H9 (cell line): Measurements from ENCODE around the gene LHFPL2. TPM values are rescaled to one million over a fixed set of nuclear protein-coding genes. Genes with fewer than 3 reads are reported as not detected.
A peak's percentile ranks its signal among the peaks of the same experiment; 100 is the strongest.

Source experiments
- DNase-seq: peaks from one replicate; pipeline ENCODE4 v3.0.0-alpha.2; 2017
- H2AFZ ChIP-seq: one replicate; pipeline ENCODE4 v1.6.1; 2013; ENCODE audit warnings: mild to moderate bottlenecking, low read length, control low read depth, moderate library complexity
- H2AK5ac ChIP-seq: 2 replicates; pipeline ENCODE4 v1.6.1; 2013; ENCODE audit warnings: low read length, control low read depth, mixed read lengths; ENCODE audit not compliant: insufficient read length
- H2BK120ac ChIP-seq: one replicate; pipeline ENCODE4 v1.6.1; 2013; ENCODE audit warnings: low read depth, mild to moderate bottlenecking, low read length, control low read depth, inconsistent platforms; ENCODE audit not compliant: poor library complexity, severe bottlenecking
- H2BK12ac ChIP-seq: 2 replicates; pipeline ENCODE4 v1.6.1; 2013; ENCODE audit warnings: low read length, control low read depth, mixed read lengths, low read depth; ENCODE audit not compliant: insufficient read length
- H2BK15ac ChIP-seq: 2 replicates; pipeline ENCODE4 v1.6.1; 2013; ENCODE audit warnings: low read depth, low read length, control low read depth
- H2BK20ac ChIP-seq: one replicate; pipeline ENCODE4 v1.6.1; 2013; ENCODE audit warnings: low read depth, mild to moderate bottlenecking, low read length, control low read depth, inconsistent platforms; ENCODE audit not compliant: poor library complexity, severe bottlenecking
- H2BK5ac ChIP-seq: 2 replicates; pipeline ENCODE4 v1.6.1; 2013; ENCODE audit warnings: low read length, control low read depth, mixed read lengths; ENCODE audit not compliant: insufficient read length
- H3K14ac ChIP-seq: 2 replicates; pipeline ENCODE4 v1.6.1; 2013; ENCODE audit warnings: low read length, control low read depth; ENCODE audit not compliant: insufficient read depth
- H3K18ac ChIP-seq: 2 replicates; pipeline ENCODE4 v1.6.1; 2013; ENCODE audit warnings: low read depth, mild to moderate bottlenecking, mixed read lengths, low read length, control low read depth; ENCODE audit not compliant: insufficient read length
- H3K23ac ChIP-seq: 2 replicates; pipeline ENCODE4 v1.6.1; 2013; ENCODE audit warnings: low read length, control low read depth, mixed read lengths, low read depth; ENCODE audit not compliant: insufficient read length
- H3K23me2 ChIP-seq: 2 replicates; pipeline ENCODE4 v1.6.1; 2013; ENCODE audit warnings: low read depth, mild to moderate bottlenecking, mixed read lengths, low read length, control low read depth; ENCODE audit not compliant: insufficient read length, poor library complexity, severe bottlenecking
- H3K27ac ChIP-seq: 2 replicates; pipeline ENCODE4 v1.5.1; 2013; ENCODE audit warnings: low read length, control low read depth, mixed read lengths, low read depth; ENCODE audit not compliant: insufficient read length
- H3K27me3 ChIP-seq: 2 replicates; pipeline ENCODE4 v1.6.1; 2013; ENCODE audit warnings: low read length, control low read depth, inconsistent platforms; ENCODE audit not compliant: insufficient read depth
- H3K4ac ChIP-seq: 2 replicates; pipeline ENCODE4 v1.6.1; 2013; ENCODE audit warnings: low read depth, mild to moderate bottlenecking, control low read depth, inconsistent platforms, low read length, moderate library complexity
- H3K4me1 ChIP-seq: 2 replicates; pipeline ENCODE4 v1.6.1; 2013; ENCODE audit warnings: low read length, control low read depth, inconsistent platforms; ENCODE audit not compliant: insufficient read depth
- H3K4me2 ChIP-seq: 2 replicates; pipeline ENCODE4 v1.6.1; 2013; ENCODE audit warnings: low read length, control low read depth, mixed read lengths; ENCODE audit not compliant: insufficient read length, insufficient read depth
- H3K56ac ChIP-seq: 2 replicates; pipeline ENCODE4 v1.6.1; 2013; ENCODE audit warnings: low read depth, mild to moderate bottlenecking, mixed read lengths, low read length, control low read depth; ENCODE audit not compliant: insufficient read length
- H3K79me1 ChIP-seq: 2 replicates; pipeline ENCODE4 v1.6.1; 2013; ENCODE audit warnings: low read depth, mild to moderate bottlenecking, moderate library complexity, low read length, control low read depth, inconsistent platforms; ENCODE audit not compliant: insufficient read depth, poor library complexity, severe bottlenecking
- H3K79me2 ChIP-seq: 2 replicates; pipeline ENCODE4 v1.6.1; 2013; ENCODE audit warnings: low read length, control low read depth, inconsistent platforms; ENCODE audit not compliant: insufficient read depth
- H3K9ac ChIP-seq: 2 replicates; pipeline ENCODE4 v1.6.1; 2013; ENCODE audit warnings: low read length, control low read depth, mixed read lengths; ENCODE audit not compliant: insufficient read length; ENCODE audit errors: extremely low read depth
- H3K9me3 ChIP-seq: one replicate; pipeline ENCODE4 v1.6.1; 2013; ENCODE audit warnings: low read depth, low read length, inconsistent platforms; ENCODE audit not compliant: control insufficient read depth
- H3T11ph ChIP-seq: one replicate; pipeline ENCODE4 v1.6.1; 2013; ENCODE audit warnings: mild to moderate bottlenecking, low read length, control low read depth, inconsistent platforms
- H4K20me1 ChIP-seq: one replicate; pipeline ENCODE4 v1.6.1; 2013; ENCODE audit not compliant: control insufficient read depth, insufficient read length, insufficient read depth
- H4K5ac ChIP-seq: 2 replicates; pipeline ENCODE4 v1.6.1; 2013; ENCODE audit warnings: low read depth, mild to moderate bottlenecking, mixed read lengths, low read length, control low read depth; ENCODE audit not compliant: insufficient read length
- H4K8ac ChIP-seq: replicated peaks from 2 replicates; pipeline ENCODE4 v1.6.1; 2013; ENCODE audit warnings: low read length, control low read depth, mixed read lengths, low read depth; ENCODE audit not compliant: insufficient read length
- H4K91ac ChIP-seq: 2 replicates; pipeline ENCODE4 v1.6.1; 2013; ENCODE audit warnings: low read depth, mild to moderate bottlenecking, moderate library complexity, mixed read lengths, low read length, control low read depth; ENCODE audit not compliant: insufficient read length
- H3K27ac Mint-ChIP-seq, 3 experiments: 2 replicates in 2 of 3; 3 replicates in 1 of 3; pipeline ENCODE4 v1.8.0; 2020 to 2021; ENCODE audit warnings: mixed read lengths in 3 of 3, mild to moderate bottlenecking in 1 of 3, moderate library complexity in 1 of 3
- H3K27me3 Mint-ChIP-seq: 2 replicates; pipeline ENCODE4 v1.8.0; 2021; ENCODE audit warnings: low read depth, mild to moderate bottlenecking, moderate library complexity, mixed read lengths
- H3K36me3 Mint-ChIP-seq, 3 experiments: 2 replicates in 2 of 3; 3 replicates in 1 of 3; pipeline ENCODE4 v1.8.0; 2020 to 2021; ENCODE audit warnings: low read depth in 3 of 3, mixed read lengths in 3 of 3; ENCODE audit not compliant: insufficient read depth in 1 of 3
- H3K4me1 Mint-ChIP-seq, 2 experiments: 2 replicates each; pipeline ENCODE4 v1.8.0; 2020; ENCODE audit warnings: mixed read lengths in 2 of 2
- H3K4me3 Mint-ChIP-seq, 2 experiments: 2 replicates in 1 of 2; 3 replicates in 1 of 2; pipeline ENCODE4 v1.8.0; 2020 to 2021; ENCODE audit warnings: mild to moderate bottlenecking in 2 of 2, mixed read lengths in 2 of 2, moderate library complexity in 1 of 2
- H3K9me3 Mint-ChIP-seq, 2 experiments: 2 replicates in 1 of 2; 3 replicates in 1 of 2; pipeline ENCODE4 v1.8.0; 2020; ENCODE audit warnings: mild to moderate bottlenecking in 2 of 2, mixed read lengths in 2 of 2, moderate library complexity in 1 of 2
- CTCF ChIP-seq: fragments of 200-600 bp; sonication (generic); conservative IDR thresholded peaks from 3 replicates; pipeline ENCODE4 v1.8.0; 2021; ENCODE audit warnings: antibody characterized with exemption, mild to moderate bottlenecking
- WGBS: extraction: QIAGEN DNeasy Blood & Tissue Kit; methylation state at CpG from one replicate; pipeline ENCODE4 v1.1.7; 2013; ENCODE audit warnings: missing lambda C conversion rate, low lambda C conversion rate, mixed read lengths; ENCODE audit not compliant: insufficient read length; ENCODE audit errors: extremely low coverage; 5-methylcytosine and 5-hydroxymethylcytosine counted together
- total RNA-seq: library from RNA; stranded (reverse); gene quantifications from 2 replicates; pipeline ENCODE4 v1.2.1, GENCODE V29; 2021

LHFPL2 gene
- total RNA-seq, 1 experiment from 2014 or later: 26.3 TPM

- no peak overlapping the region for H2BK20ac ChIP-seq
- no peak overlapping the region for H4K91ac ChIP-seq
- H3K79me1 ChIP-seq: no peaks in the 10 kb centered on the region
- H4K8ac ChIP-seq: no peak overlapping the region
- no peaks in the 10 kb centered on the region for H3K27me3 ChIP-seq
- no peak overlapping the region for H3T11ph ChIP-seq
- no peaks in the 10 kb centered on the region for H3K9me3 Mint-ChIP-seq
- no peak overlapping the region for H2BK12ac ChIP-seq
- no peak for DNase-seq
- H3K36me3 Mint-ChIP-seq: peaks cover 9 to 21% (median 13%) of the 10 kb centered on the region in 3 experiments
- peaks cover 18% of the 10 kb centered on the region; the same call in 1 of the 2 replicates for H3K79me2 ChIP-seq
- H3K4ac ChIP-seq: no peak overlapping the region
- H2BK15ac ChIP-seq: no peak overlapping the region
- no peaks in the 10 kb centered on the region for H3K9me3 ChIP-seq
- no CpG with 5 or more reads among the region's 23 CpGs for WGBS
- TF ChIP-seq CTCF: no peak
- H2BK5ac ChIP-seq: no peak overlapping the region
- H4K20me1 ChIP-seq: no peaks in the 10 kb centered on the region
- H3K18ac ChIP-seq: peak overlapping the region; percentile 6
- H3K4me1 ChIP-seq: peaks cover 8% of the 10 kb centered on the region
- no peak overlapping the region for H2AFZ ChIP-seq
- no peaks in the 10 kb centered on the region; the same call in 1 of the 2 replicates for H3K27me3 Mint-ChIP-seq
- H3K27ac ChIP-seq: no peak overlapping the region
- peaks cover 27 to 33% of the 10 kb centered on the region in 2 experiments for H3K4me1 Mint-ChIP-seq
- H3K14ac ChIP-seq: peak overlapping the region; percentile 72; the same call in 1 of the 2 replicates
- no peak overlapping the region for H2BK120ac ChIP-seq
- no peak overlapping the region for H2AK5ac ChIP-seq
- H4K5ac ChIP-seq: no peak overlapping the region
- no peak overlapping the region for H3K23ac ChIP-seq
- H3K4me2 ChIP-seq: peak overlapping the region; percentile 61
- no peak overlapping the region for H3K56ac ChIP-seq
- H3K4me3 Mint-ChIP-seq: peak overlapping the region; percentile 81 to 83
- peak overlapping the region in 1 of 3 experiments; percentile 86; a peak in 2 of 7 replicates for H3K27ac Mint-ChIP-seq
- H3K9ac ChIP-seq: peak overlapping the region; percentile 38
- H3K23me2 ChIP-seq: peaks cover 15% of the 10 kb centered on the region
Measured at GRCh38 chr5:78649211-78649695, 681 bp upstream of the LHFPL2 start.
